ENCODE results near the gene TRIM77.
"Not testable (repeated sequence)": the region's sequence is repeated elsewhere in the genome, so short reads cannot be mapped to it uniquely, and the experiment has no call there.

Gene TRIM77, protein sequence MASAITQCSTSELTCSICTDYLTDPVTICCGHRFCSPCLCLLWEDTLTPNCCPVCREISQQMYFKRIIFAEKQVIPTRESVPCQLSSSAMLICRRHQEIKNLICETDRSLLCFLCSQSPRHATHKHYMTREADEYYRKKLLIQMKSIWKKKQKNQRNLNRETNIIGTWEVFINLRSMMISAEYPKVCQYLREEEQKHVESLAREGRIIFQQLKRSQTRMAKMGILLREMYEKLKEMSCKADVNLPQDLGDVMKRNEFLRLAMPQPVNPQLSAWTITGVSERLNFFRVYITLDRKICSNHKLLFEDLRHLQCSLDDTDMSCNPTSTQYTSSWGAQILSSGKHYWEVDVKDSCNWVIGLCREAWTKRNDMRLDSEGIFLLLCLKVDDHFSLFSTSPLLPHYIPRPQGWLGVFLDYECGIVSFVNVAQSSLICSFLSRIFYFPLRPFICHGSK

DNA sequence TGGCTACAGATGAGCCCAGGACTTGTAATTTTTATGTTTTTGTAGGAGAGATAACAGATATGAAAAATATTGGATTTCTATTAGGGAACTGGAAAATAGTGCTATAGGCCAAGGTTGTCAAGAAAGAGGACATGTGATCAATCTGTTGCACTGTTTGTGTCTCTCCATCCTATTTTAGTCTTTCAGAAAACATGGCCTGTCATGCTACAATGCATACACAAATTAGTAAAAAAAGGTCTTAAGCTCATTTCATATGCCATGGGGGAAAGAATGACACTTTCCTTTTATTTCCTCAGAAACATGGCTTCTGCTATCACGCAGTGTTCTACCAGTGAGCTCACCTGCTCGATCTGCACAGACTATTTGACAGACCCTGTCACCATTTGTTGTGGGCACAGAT is at the start of gene TRIM77:
TRIM77 (plus strand) TSS at position 301 of the 400 bp plus-strand sequence; CDS start at position 301, 0 bp downstream.
- not testable (repeated sequence) for DNase-seq

DNA sequence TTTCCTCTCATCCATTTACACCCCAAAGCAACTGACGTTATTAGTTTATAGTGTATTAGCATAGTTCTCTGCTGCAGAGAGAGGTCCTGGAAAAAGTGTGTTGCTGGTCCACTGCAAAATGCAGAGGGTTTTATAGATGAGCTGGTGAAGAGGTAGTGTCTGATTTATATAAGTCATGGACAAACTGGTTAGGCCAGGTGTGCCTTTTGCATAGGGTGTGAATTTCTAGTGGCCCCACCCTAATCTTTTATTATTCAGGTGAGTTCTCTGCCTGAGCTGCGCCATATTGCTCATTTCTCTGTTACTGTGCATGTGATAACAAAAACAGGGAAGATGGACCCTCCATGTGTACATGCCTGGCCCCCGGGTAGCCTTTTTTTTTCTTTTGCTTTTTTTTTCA is 43.1 kb upstream of the TRIM77 start:
- DNase-seq = no peak

- DNase-seq = not testable (repeated sequence)
Measured at GRCh38 chr11:89668158-89668557, 41.9 kb upstream of the TRIM77 start.

- DNase-seq = not testable (repeated sequence)
Measured at GRCh38 chr11:89669586-89669985, 40.5 kb upstream of the TRIM77 start.

- not testable (repeated sequence) for DNase-seq
Measured at GRCh38 chr11:89669993-89670669, 40.0 kb upstream of the TRIM77 start.

- DNase-seq = not testable (repeated sequence)
Measured at GRCh38 chr11:89672547-89672946, 37.6 kb upstream of the TRIM77 start.

DNA sequence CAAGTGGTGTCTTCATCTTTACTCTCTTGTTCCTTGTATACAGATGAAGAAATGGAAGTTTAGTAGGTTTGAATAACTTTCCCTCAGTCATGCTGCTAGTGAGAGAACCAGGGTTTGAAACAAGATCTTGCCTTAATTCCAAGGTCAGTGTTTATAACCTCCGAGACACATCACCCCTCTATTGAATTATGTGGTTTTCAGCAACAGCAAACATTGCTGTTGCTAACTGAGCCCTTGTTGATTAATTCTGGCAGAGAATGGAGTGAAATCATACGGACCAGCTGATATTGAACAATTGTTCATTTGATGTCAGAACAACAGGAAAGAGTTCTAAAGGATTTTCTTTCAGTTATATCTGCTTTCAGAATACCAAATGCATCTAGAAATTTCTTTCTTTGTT is 36.7 kb upstream of the TRIM77 start:
- not testable (repeated sequence) for DNase-seq

DNA sequence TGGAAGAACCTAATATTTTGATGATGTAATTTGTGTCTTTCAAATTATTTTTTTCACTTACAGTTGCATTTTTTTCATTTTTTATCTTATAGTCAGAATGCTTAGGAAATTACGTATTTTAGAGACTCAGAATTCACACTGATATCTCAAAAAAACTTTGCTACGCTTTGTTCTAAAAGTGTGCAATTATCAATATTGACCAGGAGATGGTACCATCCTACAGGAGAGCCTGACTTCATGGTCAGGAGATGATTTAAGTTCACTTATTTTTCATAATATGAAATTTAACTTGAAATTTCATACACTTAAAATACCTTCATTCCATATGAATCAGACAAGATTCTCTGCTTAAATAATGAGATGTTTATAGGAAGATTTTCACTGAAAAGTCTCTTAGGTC is 34.7 kb upstream of the TRIM77 start:
- DNase-seq = not testable (repeated sequence)

- DNase-seq = not testable (repeated sequence)
Measured at GRCh38 chr11:89675948-89676347, 34.2 kb upstream of the TRIM77 start.

DNA sequence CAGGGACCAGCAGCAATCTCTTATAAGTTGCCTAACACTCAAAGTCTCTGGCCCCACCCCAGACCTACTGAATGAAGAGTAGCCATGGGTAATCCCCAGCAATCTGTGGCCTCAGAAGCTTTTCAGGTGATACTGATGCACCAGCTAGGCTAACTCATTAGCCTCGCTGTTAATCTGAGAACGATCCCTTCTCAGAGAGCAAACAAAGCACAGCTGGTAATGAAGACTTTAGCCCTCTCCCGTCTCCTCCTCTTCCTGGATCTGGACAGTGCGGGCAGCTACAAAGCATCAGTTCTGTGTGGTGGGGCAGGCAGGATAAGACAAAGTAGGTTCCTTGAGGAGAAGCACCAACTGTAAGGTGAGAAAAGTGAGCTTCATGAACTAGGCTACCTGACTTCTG is 3.0 kb upstream of the TRIM77 start:
- DNase-seq = not testable (repeated sequence)

GRCh38 chr11:89724866-89725498 is 14.9 kb downstream of the TRIM77 start:
- DNase-seq = not testable (repeated sequence)

GRCh38 chr11:89730215-89730614 is 20.1 kb downstream of the TRIM77 start:
- DNase-seq = not testable (repeated sequence)

GRCh38 chr11:89736566-89736965 is 26.5 kb downstream of the TRIM77 start:
- DNase-seq = no peak

GRCh38 chr11:89737116-89737515 is 27.0 kb downstream of the TRIM77 start:
- DNase-seq = no peak

DNA sequence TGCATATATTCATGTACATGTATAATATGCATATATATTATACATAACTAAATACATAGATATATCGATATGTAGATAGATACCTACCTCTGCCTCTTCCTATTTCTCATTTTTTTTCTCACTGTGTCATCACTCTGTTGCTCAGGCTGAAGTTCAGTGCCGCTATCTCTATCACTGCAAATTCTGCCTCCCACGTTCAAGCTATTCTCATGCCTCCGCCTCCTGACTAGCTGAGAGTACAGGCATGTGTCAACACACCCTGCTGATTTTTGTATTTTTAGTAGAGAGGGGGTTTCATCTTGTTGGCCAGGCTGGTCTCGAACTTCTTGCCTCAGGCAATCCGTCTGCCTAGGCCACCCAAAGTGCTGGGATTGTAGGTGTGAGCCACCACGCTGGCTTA is 31.3 kb downstream of the TRIM77 start:
- not testable (repeated sequence) for DNase-seq

GRCh38 chr11:89744158-89744557 is 34.1 kb downstream of the TRIM77 start:
- not testable (repeated sequence) for DNase-seq

DNA sequence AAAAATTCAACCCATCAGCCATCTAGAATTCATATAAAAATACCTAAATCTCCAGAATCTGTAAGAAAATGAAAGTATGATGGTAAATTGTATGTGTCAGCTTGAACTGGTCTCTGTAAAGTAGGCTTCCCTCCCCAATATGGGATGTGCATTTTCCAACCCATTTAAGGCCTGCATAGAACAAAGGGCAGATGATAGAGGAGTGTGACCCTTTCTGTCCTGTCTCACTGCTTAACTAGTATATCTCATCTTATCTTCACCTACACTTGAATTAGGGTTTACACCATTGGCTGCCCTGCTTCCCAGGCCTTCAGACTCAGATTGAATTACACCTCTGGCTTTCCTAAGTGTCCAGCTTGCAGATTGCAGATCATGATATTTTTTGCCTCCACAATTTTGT is 40.7 kb downstream of the TRIM77 start:
- DNase-seq = not testable (repeated sequence)
